Suprapubic skin (tissue), 4 donors: ENCODE results near the gene RINL. TPM values are rescaled to one million over a fixed set of nuclear protein-coding genes. Genes with fewer than 3 reads are reported as not detected.
"Not testable (repeated sequence)": the region's sequence is repeated elsewhere in the genome, so short reads cannot be mapped to it uniquely, and the experiment has no call there.

Source experiments
- DNase-seq, 2 donors: peaks; one replicate each; pipeline ENCODE4 v3.0.0-alpha.2; 2019; ENCODE audit warnings: low spot score in 2 of 2
- H3K27ac ChIP-seq: fragments of 200-600 bp; sonication (generic); one replicate; pipeline ENCODE4 v1.5.1; 2019
- H3K27me3 ChIP-seq: fragments of 200-600 bp; sonication (generic); one replicate; pipeline ENCODE4 v1.5.1; 2019
- H3K36me3 ChIP-seq: fragments of 200-600 bp; sonication (generic); one replicate; pipeline ENCODE4 v1.5.1; 2019
- H3K4me1 ChIP-seq: fragments of 200-600 bp; sonication (generic); one replicate; pipeline ENCODE4 v1.5.1; 2019
- H3K4me3 ChIP-seq: fragments of 200-600 bp; sonication (generic); one replicate; pipeline ENCODE4 v1.5.1; 2019; ENCODE audit warnings: mild to moderate bottlenecking
- H3K9me3 ChIP-seq: fragments of 200-600 bp; sonication (generic); one replicate; pipeline ENCODE4 v1.5.1; 2019
- CTCF ChIP-seq, 2 donors: fragments of 200-600 bp in 1 of 2; fragments of 450-650 bp in 1 of 2; sonication (generic) in 1 of 2; IDR thresholded peaks; one replicate each; pipeline ENCODE4 v1.5.1; 2016 to 2019; ENCODE audit warnings: antibody characterized with exemption in 2 of 2, mild to moderate bottlenecking in 1 of 2, moderate library complexity in 1 of 2
- EP300 ChIP-seq: sonication (generic); formaldehyde crosslinking; IDR thresholded peaks from one replicate; pipeline ENCODE4 v1.6.1; 2017; ENCODE audit warnings: antibody characterized with exemption
- POLR2A ChIP-seq, 2 donors: fragments of 450-650 bp; IDR thresholded peaks; one replicate each; pipeline ENCODE4 v1.6.1; 2017; ENCODE audit warnings: antibody characterized with exemption in 2 of 2, mild to moderate bottlenecking in 2 of 2, moderate library complexity in 2 of 2
- POLR2AphosphoS5 ChIP-seq, 3 donors: sonication (generic); formaldehyde crosslinking; IDR thresholded peaks; one replicate each; pipeline ENCODE4 v1.6.1; 2017; ENCODE audit warnings: antibody characterized with exemption in 3 of 3
- WGBS: methylation state at CpG from one replicate; pipeline ENCODE4 v1.1.5; 2018; 5-methylcytosine and 5-hydroxymethylcytosine counted together
- total RNA-seq, 4 donors: library from RNA; depleted of rRNA; stranded (reverse); fragments of >200 nt; gene quantifications; one replicate each; pipeline ENCODE4 v1.1.0, GENCODE V29; 2016

The RINL gene
- total RNA-seq, 4 donors from 2014 or later = 5.1 to 17.2 (median 9.2) TPM

DNA sequence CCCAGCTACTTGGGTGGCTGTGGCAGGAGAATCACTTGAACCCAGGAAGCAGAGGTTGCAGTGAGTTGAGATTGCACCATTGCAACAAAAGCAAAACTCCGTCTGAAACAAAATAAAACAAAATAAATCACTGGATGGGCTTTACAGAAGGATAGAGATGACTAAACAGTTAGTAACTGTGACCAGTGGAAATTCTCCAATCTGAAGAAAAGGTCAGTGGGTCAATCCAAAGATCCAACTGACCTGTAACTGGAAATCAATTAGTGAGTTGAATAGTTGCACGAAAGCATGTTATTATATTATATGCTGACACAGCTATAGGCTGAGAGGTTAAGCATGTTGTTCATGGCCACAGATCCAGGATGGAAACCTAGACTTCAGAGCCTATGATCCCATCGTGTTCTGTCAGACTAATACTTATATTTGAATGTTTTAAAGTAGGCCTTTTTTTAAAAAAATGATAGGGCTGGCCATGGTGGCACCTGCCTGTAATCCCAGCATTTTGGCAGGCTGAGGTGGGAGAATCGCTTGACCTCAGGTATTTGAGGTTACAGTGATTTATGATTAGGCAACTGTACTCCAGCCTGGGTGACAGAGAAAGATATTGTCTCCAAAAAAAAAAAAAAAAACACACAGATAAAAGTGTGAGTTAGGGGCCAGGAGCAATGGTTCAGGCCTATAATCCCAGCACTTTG, 47.9 kb downstream of the RINL start:
- Histone ChIP-seq H3K27me3 (no peaks in the 10 kb centered on the region), H3K36me3 (peaks cover 28% of the 10 kb centered on the region), H3K4me3 (no peak overlapping the region), H3K27ac (no peak overlapping the region), H3K4me1 (peaks cover 36% of the 10 kb centered on the region), H3K9me3 (no peaks in the 10 kb centered on the region)
- TF ChIP-seq EP300 = no peak
- TF ChIP-seq POLR2A (IDR thresholded peaks at IDR 0.05) = no peak
- 75% methylated on average over 4 of the region's 4 CpGs for WGBS
- no peak for DNase-seq

GRCh38 chr19:38829203-38829602, 48.9 kb downstream of the RINL start:
- 92% methylated on average over 7 of the region's 7 CpGs for WGBS
- Histone ChIP-seq H3K36me3 (peaks cover 28% of the 10 kb centered on the region), H3K4me1 (peaks cover 31% of the 10 kb centered on the region)
- not testable (repeated sequence) for DNase-seq, H3K9me3 ChIP-seq, H3K4me3 ChIP-seq, H3K27me3 ChIP-seq, H3K27ac ChIP-seq

GRCh38 chr19:38826856-38827551, 51.1 kb downstream of the RINL start:
- 68% methylated on average over 6 of the region's 6 CpGs for WGBS
- H3K27me3 ChIP-seq = no peaks in the 10 kb centered on the region
- no peaks in the 10 kb centered on the region for H3K9me3 ChIP-seq
- TF ChIP-seq EP300 = no peak
- TF ChIP-seq POLR2AphosphoS5 (IDR thresholded peaks at IDR 0.05) = no peak
- no peak for TF ChIP-seq CTCF (IDR thresholded peaks at IDR 0.05)
- TF ChIP-seq POLR2A (IDR thresholded peaks at IDR 0.05) = no peak
- H3K27ac ChIP-seq = no peak overlapping the region
- H3K36me3 ChIP-seq = peaks cover 41% of the 10 kb centered on the region
- H3K4me1 ChIP-seq = peaks cover 22% of the 10 kb centered on the region
- H3K4me3 ChIP-seq = no peak overlapping the region
- no peak for DNase-seq

DNA sequence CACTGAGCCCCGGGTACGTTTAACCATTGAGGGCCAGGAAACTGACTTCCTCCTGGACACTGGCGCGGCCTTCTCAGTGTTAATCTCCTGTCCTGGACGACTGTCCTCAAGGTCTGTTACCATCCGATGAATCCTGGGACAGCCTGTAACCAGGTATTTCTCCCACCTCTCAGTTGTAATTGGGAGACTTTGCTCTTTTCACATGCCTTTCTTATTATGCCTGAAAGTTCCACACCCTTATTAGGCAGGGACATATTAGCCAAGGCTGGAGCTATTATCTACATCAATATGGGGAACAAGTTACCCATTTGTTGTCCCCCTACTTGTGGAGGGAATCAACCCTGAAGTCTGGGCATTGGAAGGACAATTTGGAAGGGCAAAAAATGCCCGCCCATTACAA, 52.1 kb downstream of the RINL start:
- not testable (repeated sequence) for DNase-seq

DNA sequence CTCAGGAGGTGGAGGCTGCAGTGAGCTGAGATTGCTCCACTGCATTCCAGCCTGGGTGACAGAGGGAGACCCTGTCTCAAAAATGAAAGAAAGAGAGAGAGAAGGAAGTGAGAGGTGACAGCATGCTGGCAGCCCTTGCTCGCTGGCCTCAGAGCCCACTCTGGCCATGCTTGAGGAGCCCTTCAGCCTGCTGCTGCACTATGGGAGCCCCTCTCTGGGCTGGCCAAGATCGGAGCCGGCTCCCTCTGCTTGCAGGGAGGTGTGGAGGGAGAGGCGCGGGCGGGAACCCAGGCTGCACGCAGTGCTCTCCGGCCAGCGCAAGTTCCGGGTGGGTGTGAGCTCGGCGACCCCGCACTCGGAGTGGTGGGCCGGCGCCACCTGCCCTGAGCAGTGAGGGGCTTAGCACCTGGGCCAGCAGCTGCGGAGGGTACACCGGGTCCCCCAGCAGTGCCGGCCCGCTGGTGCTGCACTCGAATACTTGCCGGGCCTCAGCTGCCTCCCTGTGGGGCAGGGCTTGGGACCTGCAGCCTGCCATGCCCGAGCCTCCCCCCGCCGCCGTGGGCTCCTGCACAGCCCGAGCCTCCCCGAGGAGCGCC, 56.7 kb downstream of the RINL start:
- over 99% methylated on average over 14 of the region's 29 CpGs for WGBS
- H3K4me3 ChIP-seq, H3K9me3 ChIP-seq, H3K4me1 ChIP-seq, H3K27ac ChIP-seq, H3K27me3 ChIP-seq, DNase-seq: not testable (repeated sequence)
- H3K36me3 ChIP-seq = peaks cover 53% of the 10 kb centered on the region

More for the DNA sequence above, 52.1 kb downstream of the RINL start:
- not testable (repeated sequence) for H3K9me3 ChIP-seq, H3K4me3 ChIP-seq, H3K27ac ChIP-seq, H3K27me3 ChIP-seq
- 95% methylated on average over 5 of the region's 7 CpGs for WGBS
- peaks cover 50% of the 10 kb centered on the region for H3K36me3 ChIP-seq
- peaks cover 17% of the 10 kb centered on the region for H3K4me1 ChIP-seq

DNA sequence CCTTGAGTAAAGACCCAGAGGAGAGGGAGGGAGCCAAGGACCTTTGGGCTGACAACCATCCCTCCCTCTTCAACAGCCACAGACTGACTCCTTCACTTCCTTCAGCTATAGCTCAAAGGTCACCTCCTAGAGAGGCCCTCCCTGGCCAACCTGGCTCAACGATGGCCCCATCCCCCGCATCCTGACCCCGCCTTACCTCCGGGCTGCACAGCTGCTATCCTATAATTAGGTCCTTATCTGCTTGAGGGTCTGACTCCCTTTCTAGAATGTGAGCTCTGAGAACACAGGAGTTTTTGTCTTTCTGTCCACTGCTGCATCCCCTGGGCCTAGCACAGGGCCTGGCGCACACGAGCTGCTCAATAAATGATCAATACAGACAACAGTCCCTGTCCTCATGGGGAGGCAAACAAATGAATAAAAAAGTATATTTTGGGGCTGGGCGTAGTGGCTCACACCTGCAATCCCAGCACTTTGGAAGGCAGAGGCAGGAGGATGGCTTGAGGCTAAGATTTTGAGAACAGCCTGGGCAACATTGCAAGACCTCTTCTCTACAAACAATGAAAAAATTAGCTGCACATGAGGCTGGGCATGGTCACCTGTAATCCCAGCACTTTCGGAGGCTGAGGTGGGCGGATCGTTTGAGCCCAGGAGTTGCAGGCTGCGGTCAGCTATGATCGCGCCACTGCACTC, 58.7 kb downstream of the RINL start:
- H3K9me3 ChIP-seq = no peaks in the 10 kb centered on the region
- 88% methylated on average over 13 of the region's 13 CpGs for whole genome bisulfite sequencing

More for the DNA sequence above, 58.7 kb downstream of the RINL start:
- Histone ChIP-seq H3K4me1 (no peaks in the 10 kb centered on the region), H3K36me3 (peaks cover 72% of the 10 kb centered on the region), H3K27ac (no peak overlapping the region), H3K27me3 (no peaks in the 10 kb centered on the region), H3K4me3 (no peak overlapping the region)
- TF ChIP-seq CTCF (IDR thresholded peaks at IDR 0.05) (no peak), POLR2A (IDR thresholded peaks at IDR 0.05) (no peak), EP300 (no peak), POLR2AphosphoS5 (IDR thresholded peaks at IDR 0.05) (no peak)
- no peak for DNase-seq

Other genes starting within 250 kb of the RINL start
- gene ACTN4, start 230.6 kb downstream of the RINL start, total RNA-seq = 100 to 1,000 TPM; 475 to 520 (median 507) TPM
- gene CAPN12, start 133.8 kb downstream of the RINL start, total RNA-seq = 10 to 100 TPM in 3 of 4 donors, 1 to 10 TPM in 1; 8.0 to 31.3 (median 15.7) TPM
- 1,000 to 10,000 TPM in 1 of 4 donors, 100 to 1,000 TPM in 2, 10 to 100 TPM in 1; 51.3 to 1,491 (median 446) TPM for gene LGALS7, start 104.8 kb downstream of the RINL start, total RNA-seq
- gene LGALS7B, start 89.1 kb downstream of the RINL start, total RNA-seq = 1,000 to 10,000 TPM; 1,712 to 6,564 (median 4,773) TPM
- 1 to 10 TPM in 3 of 4 donors, under 1 TPM in 1; 0.39 to 8.2 (median 1.6) TPM for gene LGALS4, start 65.3 kb downstream of the RINL start, total RNA-seq
- gene ECH1, start 46.5 kb downstream of the RINL start, total RNA-seq = 100 to 1,000 TPM in 1 of 4 donors, 10 to 100 TPM in 3; 77.6 to 250 (median 86.4) TPM
- 100 to 1,000 TPM; 178 to 227 (median 200) TPM for gene HNRNPL, start 28.3 kb downstream of the RINL start, total RNA-seq
- gene SIRT2, start 21.3 kb upstream of the RINL start, total RNA-seq = 100 to 1,000 TPM in 1 of 4 donors, 10 to 100 TPM in 3; 90.4 to 100 (median 96.2) TPM
- 10 to 100 TPM; 18.1 to 25.4 (median 21.1) TPM for gene NFKBIB, start 21.7 kb upstream of the RINL start, total RNA-seq
- gene CCER2, start 33.9 kb upstream of the RINL start, total RNA-seq = 1 to 10 TPM in 2 of 4 donors, under 1 TPM in 1, not detected in 1; 0.85 to 3.1 (median 1.3) TPM
- 10 to 100 TPM; 18.5 to 36.4 (median 29.2) TPM for gene SARS2, start 52.5 kb upstream of the RINL start, total RNA-seq
- gene MRPS12, start 52.7 kb upstream of the RINL start, total RNA-seq = 10 to 100 TPM; 19.0 to 40.5 (median 35.2) TPM
- gene FBXO17, start 97.5 kb upstream of the RINL start, total RNA-seq = 10 to 100 TPM; 11.3 to 35.1 (median 20.4) TPM
- 10 to 100 TPM; 12.0 to 37.9 (median 26.1) TPM for gene FBXO27, start 154.3 kb upstream of the RINL start, total RNA-seq
- gene ACP7, start 206.1 kb upstream of the RINL start, total RNA-seq = 10 to 100 TPM; 15.0 to 24.1 (median 18.0) TPM
- gene PAK4, start 247.5 kb upstream of the RINL start, total RNA-seq = 10 to 100 TPM; 20.7 to 25.3 (median 23.6) TPM